Activated CD4-positive, alpha-beta T cell treated with anti-CD3 and anti-CD28 coated beads, Interleukin-2, amount 50 U/mL, for 48 hours (primary cell): ENCODE data around the gene PATJ.
"Not testable (repeated sequence)": the region's sequence is repeated elsewhere in the genome, so short reads cannot be mapped to it uniquely, and the experiment has no call there.

ENCODE experiments used
- DNase-seq, 2 experiments: peaks; one replicate each; pipeline ENCODE4 v3.0.0-alpha.2; 2020

PATJ gene

GRCh38 chr1:61887931-61888564 is 145.8 kb downstream of the PATJ start:
- DNase-seq, result no peak

GRCh38 chr1:61888808-61889207 is 146.5 kb downstream of the PATJ start:
- no peak for DNase-seq

- not testable (repeated sequence) for DNase-seq
These were observed 148.2 kb downstream of the PATJ start for GRCh38 chr1:61890435-61890834.

GRCh38 chr1:61892977-61893376 is 150.7 kb downstream of the PATJ start:
- no peak for DNase-seq

GRCh38 chr1:61894296-61894695 is 152.0 kb downstream of the PATJ start:
- DNase-seq, result not testable (repeated sequence)

- no peak for DNase-seq
These were observed 152.9 kb downstream of the PATJ start for GRCh38 chr1:61895175-61895574.

GRCh38 chr1:61898658-61899057 is 156.4 kb downstream of the PATJ start:
- no peak for DNase-seq

- DNase-seq, result no peak
These were observed 162.1 kb downstream of the PATJ start for GRCh38 chr1:61904354-61904753.

- no peak for DNase-seq
These were observed 164.8 kb downstream of the PATJ start for GRCh38 chr1:61907102-61907501.

GRCh38 chr1:61910035-61910434 is 167.8 kb downstream of the PATJ start:
- no peak for DNase-seq

- DNase-seq, result no peak
These were observed 172.7 kb downstream of the PATJ start for GRCh38 chr1:61914823-61915482.

- no peak for DNase-seq
These were observed 179.2 kb downstream of the PATJ start for GRCh38 chr1:61921435-61921834.

- DNase-seq, result no peak
These were observed 180.7 kb downstream of the PATJ start for GRCh38 chr1:61922950-61923480.

GRCh38 chr1:61925591-61926298 is 183.5 kb downstream of the PATJ start:
- DNase-seq, result no peak

- no peak for DNase-seq
These were observed 184.3 kb downstream of the PATJ start for GRCh38 chr1:61926597-61926996.

GRCh38 chr1:61930116-61930645 is 187.9 kb downstream of the PATJ start:
- no peak for DNase-seq

- DNase-seq, result no peak
These were observed 189.5 kb downstream of the PATJ start for GRCh38 chr1:61931587-61932279.

- DNase-seq, result no peak
These were observed 193.2 kb downstream of the PATJ start for GRCh38 chr1:61935516-61935915.

GRCh38 chr1:61936839-61937238 is 194.6 kb downstream of the PATJ start:
- DNase-seq, result no peak

- no peak for DNase-seq
These were observed 199.5 kb downstream of the PATJ start for GRCh38 chr1:61941794-61942193.

GRCh38 chr1:61942856-61943255 is 200.6 kb downstream of the PATJ start:
- no peak for DNase-seq

GRCh38 chr1:61948685-61949084 is 206.4 kb downstream of the PATJ start:
- DNase-seq, result not testable (repeated sequence)

- no peak for DNase-seq
These were observed 208.1 kb downstream of the PATJ start for GRCh38 chr1:61950418-61950817.
